ENCODE measurements around the gene SOX6.
A peak's percentile ranks its signal among the peaks of the same experiment; 100 is the strongest.

DNA sequence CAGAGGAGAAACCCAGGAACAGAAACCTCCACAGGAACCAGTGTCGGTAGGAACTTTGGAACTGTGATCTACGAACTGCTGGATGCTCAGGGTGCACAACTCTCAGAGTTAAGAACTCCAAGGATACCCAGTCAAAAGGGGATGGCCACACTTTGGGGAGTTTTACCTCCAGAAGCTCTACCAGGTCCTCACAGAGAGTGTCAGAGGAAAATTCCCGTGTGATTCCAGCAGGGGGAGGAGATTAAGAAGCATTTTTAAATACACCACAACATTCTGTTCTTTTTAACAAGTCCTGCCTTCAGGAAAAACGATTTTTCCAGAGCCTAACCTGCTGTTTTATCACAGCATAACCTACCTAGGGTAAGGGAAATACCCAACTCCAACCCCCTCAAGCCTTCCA lies 104.0 kb downstream of the SOX6 start:
- TF ChIP-seq, protein P1, sequence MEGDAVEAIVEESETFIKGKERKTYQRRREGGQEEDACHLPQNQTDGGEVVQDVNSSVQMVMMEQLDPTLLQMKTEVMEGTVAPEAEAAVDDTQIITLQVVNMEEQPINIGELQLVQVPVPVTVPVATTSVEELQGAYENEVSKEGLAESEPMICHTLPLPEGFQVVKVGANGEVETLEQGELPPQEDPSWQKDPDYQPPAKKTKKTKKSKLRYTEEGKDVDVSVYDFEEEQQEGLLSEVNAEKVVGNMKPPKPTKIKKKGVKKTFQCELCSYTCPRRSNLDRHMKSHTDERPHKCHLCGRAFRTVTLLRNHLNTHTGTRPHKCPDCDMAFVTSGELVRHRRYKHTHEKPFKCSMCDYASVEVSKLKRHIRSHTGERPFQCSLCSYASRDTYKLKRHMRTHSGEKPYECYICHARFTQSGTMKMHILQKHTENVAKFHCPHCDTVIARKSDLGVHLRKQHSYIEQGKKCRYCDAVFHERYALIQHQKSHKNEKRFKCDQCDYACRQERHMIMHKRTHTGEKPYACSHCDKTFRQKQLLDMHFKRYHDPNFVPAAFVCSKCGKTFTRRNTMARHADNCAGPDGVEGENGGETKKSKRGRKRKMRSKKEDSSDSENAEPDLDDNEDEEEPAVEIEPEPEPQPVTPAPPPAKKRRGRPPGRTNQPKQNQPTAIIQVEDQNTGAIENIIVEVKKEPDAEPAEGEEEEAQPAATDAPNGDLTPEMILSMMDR (conservative IDR thresholded peaks at IDR 0.05 in 1 of 2, IDR thresholded peaks at IDR 0.05 in 1 of 2; ENCODE audit: low read depth in 1 of 2, low read length in 2 of 2): peak; percentile 27 to 28
- no peak for TF ChIP-seq EZH2 (IDR thresholded peaks at IDR 0.05; ENCODE audit: low read length, missing control alignments)

All from fibroblast of lung (primary cell).